RWPE1 (cell line): ENCODE measurements around the gene ZFC3H1.

Experiments used
- CTCF ChIA-PET: fragments of 350-600 bp; sonication (Branson Sonifier 250); formaldehyde crosslinking; extraction: SDS; loops from one replicate; lab custom pipeline; 2021; lab: Yijun Ruan, JAX
- POLR2A ChIA-PET: fragments of 400-600 bp; formaldehyde crosslinking; extraction: SDS; loops from one replicate; lab custom pipeline; 2020; ENCODE audit warnings: antibody characterized with exemption; ENCODE audit not compliant: low non-redundant PET; lab: Yijun Ruan, JAX
- DNase-seq: peaks from one replicate; pipeline ENCODE4 v3.0.0; 2012; ENCODE audit warnings: low spot score
- H3K27ac ChIP-seq: fragments of 450-650 bp; 2 replicates; pipeline ENCODE4 v1.5.1; 2017
- TF ChIP-seq, protein P1 (sequence below): fragments of 450-650 bp; conservative IDR thresholded peaks from 2 replicates; pipeline ENCODE4 v1.5.1; 2017; ENCODE audit warnings: low read depth, mild to moderate bottlenecking

Gene ZFC3H1

DNA sequence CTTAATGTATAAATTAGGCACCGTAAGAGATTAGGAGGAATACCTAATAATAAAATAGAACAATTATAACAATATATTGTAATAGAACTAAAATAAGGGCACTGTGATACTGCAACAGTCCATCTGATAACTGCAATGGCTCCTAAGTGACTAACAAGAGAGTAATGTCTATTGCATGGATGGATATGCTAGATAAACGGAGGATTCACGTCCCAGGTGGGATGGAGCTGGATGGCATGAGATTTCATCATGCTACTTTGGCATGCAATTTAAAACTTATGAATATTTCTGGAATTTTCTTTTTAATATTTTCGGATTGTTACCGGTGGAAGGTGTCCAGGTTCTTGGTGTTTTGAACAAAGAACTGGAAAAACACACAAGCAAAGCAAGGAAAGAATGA, 20.0 kb upstream of the ZFC3H1 start:
- no peak overlapping the region for H3K27ac ChIP-seq
- DNase-seq, result no peak
- TF ChIP-seq, protein P1, sequence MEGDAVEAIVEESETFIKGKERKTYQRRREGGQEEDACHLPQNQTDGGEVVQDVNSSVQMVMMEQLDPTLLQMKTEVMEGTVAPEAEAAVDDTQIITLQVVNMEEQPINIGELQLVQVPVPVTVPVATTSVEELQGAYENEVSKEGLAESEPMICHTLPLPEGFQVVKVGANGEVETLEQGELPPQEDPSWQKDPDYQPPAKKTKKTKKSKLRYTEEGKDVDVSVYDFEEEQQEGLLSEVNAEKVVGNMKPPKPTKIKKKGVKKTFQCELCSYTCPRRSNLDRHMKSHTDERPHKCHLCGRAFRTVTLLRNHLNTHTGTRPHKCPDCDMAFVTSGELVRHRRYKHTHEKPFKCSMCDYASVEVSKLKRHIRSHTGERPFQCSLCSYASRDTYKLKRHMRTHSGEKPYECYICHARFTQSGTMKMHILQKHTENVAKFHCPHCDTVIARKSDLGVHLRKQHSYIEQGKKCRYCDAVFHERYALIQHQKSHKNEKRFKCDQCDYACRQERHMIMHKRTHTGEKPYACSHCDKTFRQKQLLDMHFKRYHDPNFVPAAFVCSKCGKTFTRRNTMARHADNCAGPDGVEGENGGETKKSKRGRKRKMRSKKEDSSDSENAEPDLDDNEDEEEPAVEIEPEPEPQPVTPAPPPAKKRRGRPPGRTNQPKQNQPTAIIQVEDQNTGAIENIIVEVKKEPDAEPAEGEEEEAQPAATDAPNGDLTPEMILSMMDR, result no peak
- POLR2A ChIA-PET, result no interaction called here
- CTCF ChIA-PET, result interaction anchor here (0.6 kb wide), 1 partner anchor 70 kb away, joined by 3 read pairs; no protein-coding TSS in a partner anchor

DNA sequence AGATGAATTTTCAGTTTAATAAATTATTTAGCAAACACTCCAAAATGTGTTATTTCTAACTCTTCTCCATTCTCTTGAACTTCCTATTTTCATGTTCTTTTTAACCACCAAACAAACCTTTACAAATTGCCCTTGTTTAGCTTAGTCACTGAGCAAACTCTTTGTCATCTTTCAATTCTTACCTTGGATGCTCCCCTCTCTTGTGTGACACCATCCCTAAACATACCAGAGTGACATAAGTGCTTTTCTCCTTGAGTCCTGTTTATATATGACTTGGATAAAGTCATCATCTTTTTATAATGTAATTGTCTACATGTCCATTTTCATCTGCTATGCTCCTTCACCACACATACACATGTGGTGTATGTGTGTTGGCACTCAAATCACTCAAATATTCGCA, 18.8 kb upstream of the ZFC3H1 start:
- ChIA-PET POLR2A (no interaction called here), CTCF (no interaction called here)
- DNase-seq, result no peak
- TF ChIP-seq, protein P1, result no peak
- no peak overlapping the region for H3K27ac ChIP-seq

DNA sequence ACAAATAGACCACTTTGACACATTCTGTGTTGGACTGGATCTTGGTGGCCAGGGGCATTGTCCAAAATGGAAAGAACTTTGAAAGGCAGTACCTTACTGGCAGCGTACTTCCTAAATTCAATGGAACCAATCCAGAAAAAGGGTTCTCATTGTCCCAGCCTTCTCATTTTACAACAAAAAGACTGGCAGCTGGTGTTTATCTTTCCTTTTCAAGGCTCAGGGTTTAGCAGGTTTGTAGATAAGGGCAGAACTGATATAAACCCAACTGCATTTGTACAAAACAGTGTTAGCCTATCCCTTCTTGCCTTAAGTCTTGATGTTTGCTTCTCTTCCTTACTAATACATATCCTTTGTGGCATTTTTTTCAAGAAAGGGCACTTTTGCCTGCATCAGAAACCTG, 8.2 kb upstream of the ZFC3H1 start:
- CTCF ChIA-PET, result interaction anchor here (0.7 kb wide), 1 partner anchor 17 kb away, joined by 4 read pairs; no protein-coding TSS in a partner anchor

DNA sequence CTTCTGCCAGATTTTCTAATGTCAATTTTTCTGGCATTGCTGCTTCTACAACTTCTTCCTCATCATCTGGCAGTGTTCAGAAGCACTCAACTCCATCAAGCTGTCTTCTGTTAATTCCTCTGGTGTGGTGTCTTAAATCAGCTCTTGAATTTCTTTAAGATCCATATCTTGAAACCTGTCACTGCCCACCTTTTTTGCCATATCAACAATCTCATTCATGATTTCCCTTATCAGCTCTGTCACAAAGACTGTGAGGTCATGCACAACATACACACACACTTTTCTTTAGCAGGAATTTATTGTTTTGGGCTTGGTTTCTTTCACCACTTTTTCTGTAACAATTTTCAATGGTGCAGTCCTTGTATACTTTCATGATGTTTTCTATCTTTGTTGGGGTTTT, 7.7 kb upstream of the ZFC3H1 start:
- TF ChIP-seq, protein P1, result no peak
- DNase-seq, result no peak
- H3K27ac ChIP-seq, result no peak overlapping the region
- ChIA-PET CTCF (no interaction called here), POLR2A (no interaction called here)

More for the DNA sequence above, 8.2 kb upstream of the ZFC3H1 start:
- no peak overlapping the region for H3K27ac ChIP-seq
- DNase-seq, result no peak
- POLR2A ChIA-PET, result no interaction called here
- TF ChIP-seq, protein P1, result no peak

DNA sequence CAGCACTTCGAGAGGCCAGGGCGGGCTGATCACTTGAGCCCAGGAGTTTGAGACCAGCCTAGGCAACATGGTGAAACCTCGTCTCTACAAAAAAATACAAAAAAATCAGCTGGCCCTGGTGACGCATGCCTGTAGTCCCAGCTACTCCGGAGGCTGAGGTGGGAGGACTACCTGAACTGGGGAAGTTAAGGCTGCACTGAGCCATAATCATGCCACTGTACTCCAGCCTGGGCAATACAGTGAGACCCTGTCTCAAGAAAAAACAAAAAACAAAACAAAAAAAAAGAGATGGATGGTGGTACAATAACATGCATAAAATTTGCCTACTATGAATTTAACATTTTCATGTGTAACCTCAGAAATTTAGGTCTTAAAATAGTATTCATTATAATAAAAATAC, 2.6 kb upstream of the ZFC3H1 start:
- POLR2A ChIA-PET, result no interaction called here
- CTCF ChIA-PET, result no interaction called here
- TF ChIP-seq, protein P1, result no peak
- H3K27ac ChIP-seq, result no peak overlapping the region
- DNase-seq, result no peak

DNA sequence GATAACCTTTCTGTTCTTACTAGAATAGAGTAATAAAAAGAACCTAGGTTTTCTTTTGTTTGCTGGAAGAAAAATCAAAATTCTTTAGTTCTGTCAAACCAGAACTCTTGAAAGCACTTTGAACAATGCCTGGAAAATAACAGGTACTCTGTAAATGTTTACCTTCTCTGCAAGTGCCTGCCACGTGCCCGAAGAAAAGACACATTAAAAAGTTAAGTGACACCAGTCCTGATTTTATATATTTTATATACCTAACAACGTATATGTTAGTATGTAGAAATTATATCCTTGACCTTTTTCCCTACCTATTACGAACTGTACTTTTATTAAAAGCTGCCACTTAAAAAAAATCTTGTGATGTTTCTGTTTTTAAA, 1.4 kb upstream of the ZFC3H1 start:
- ChIA-PET CTCF (interaction anchor here (0.6 to 2.9 kb wide), 2 partner anchors 22 to 82 kb away, joined by 3 to 15 read pairs; no protein-coding TSS in a partner anchor), POLR2A (no interaction called here)
- DNase-seq, result no peak
- TF ChIP-seq, protein P1, result no peak
- no peak overlapping the region for H3K27ac ChIP-seq
